Spinal cord (tissue), 10 donors: Measurements from ENCODE around the gene HTRA1. TPM values are rescaled to one million over a fixed set of nuclear protein-coding genes. Genes with fewer than 3 reads are reported as not detected.

Experiments used
- DNase-seq, 6 donors: peaks; one replicate each; pipeline versions ENCODE4 v3.0.0 to v3.0.0-alpha.2; 2013 to 2015; ENCODE audit warnings: low spot score in 6 of 6, low read depth in 4 of 6
- H3K27ac ChIP-seq: one replicate; pipeline ENCODE4 v1.5.1; 2013; ENCODE audit warnings: low read depth, low read length, control low read depth
- H3K27me3 ChIP-seq: one replicate; pipeline ENCODE4 v1.6.1; 2013; ENCODE audit warnings: low read length; ENCODE audit not compliant: control insufficient read depth, insufficient read depth
- H3K36me3 ChIP-seq: one replicate; pipeline ENCODE4 v1.6.1; 2013; ENCODE audit warnings: low read length; ENCODE audit not compliant: control insufficient read depth, insufficient read depth
- H3K4me1 ChIP-seq: one replicate; pipeline ENCODE4 v1.6.1; 2013; ENCODE audit warnings: low read length; ENCODE audit not compliant: control insufficient read depth, insufficient read depth
- H3K4me3 ChIP-seq: one replicate; pipeline ENCODE4 v1.5.1; 2013; ENCODE audit warnings: low read depth, low read length, control low read depth
- H3K9me3 ChIP-seq: one replicate; pipeline ENCODE4 v1.6.1; 2013; ENCODE audit warnings: low read length; ENCODE audit not compliant: control insufficient read depth, insufficient read depth
- WGBS: methylation state at CpG from one replicate; pipeline ENCODE4 v1.1.5; 2013; ENCODE audit warnings: missing lambda C conversion rate; ENCODE audit not compliant: insufficient coverage; 5-methylcytosine and 5-hydroxymethylcytosine counted together
- polyA plus RNA-seq, 2 donors: library from polyadenylated mRNA; unstranded; fragments of 120-200 nt; gene quantifications; one replicate each; pipeline ENCODE4 v1.2.1, GENCODE V29; 2013; ENCODE audit not compliant: insufficient read length in 2 of 2
- total RNA-seq, 2 donors: library from RNA; depleted of rRNA in 1 of 2; stranded (reverse); fragments of 120-200 nt in 1 of 2; fragments of >200 nt in 1 of 2; gene quantifications; one replicate each; pipeline versions ENCODE4 v1.2.3 to v1.2.4, GENCODE V29; 2013 to 2014
- donor health status: healthy.

Gene HTRA1
- total and polyA plus RNA-seq, 4 donors: 150 to 243 (median 170) TPM

DNA sequence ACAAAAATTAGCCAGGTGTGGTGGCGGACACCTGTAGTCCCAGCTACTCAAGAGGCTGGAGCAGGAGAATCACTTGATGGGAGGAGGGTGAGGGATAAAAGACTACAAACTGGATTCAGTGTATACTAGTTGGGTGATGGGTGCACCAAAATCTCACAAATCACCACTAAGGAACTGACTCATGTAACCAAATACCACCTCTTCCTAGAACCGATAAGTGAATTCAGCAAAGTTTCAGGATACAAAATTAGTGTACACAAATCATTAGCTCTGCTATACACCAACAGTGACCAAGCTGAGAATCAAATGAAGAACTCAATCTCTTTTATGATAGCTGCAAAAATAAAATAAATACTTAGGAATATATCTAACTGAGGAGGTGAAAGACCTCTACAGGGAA, 76.2 kb downstream of the HTRA1 start:
- Histone ChIP-seq H3K4me1 (no peaks in the 10 kb centered on the region), H3K4me3 (no peak overlapping the region), H3K27ac (no peak overlapping the region), H3K9me3 (no peaks in the 10 kb centered on the region), H3K36me3 (no peaks in the 10 kb centered on the region), H3K27me3 (no peaks in the 10 kb centered on the region)
- WGBS: no CpG with 5 or more reads among the region's 2 CpGs
- DNase-seq: no peak

DNA sequence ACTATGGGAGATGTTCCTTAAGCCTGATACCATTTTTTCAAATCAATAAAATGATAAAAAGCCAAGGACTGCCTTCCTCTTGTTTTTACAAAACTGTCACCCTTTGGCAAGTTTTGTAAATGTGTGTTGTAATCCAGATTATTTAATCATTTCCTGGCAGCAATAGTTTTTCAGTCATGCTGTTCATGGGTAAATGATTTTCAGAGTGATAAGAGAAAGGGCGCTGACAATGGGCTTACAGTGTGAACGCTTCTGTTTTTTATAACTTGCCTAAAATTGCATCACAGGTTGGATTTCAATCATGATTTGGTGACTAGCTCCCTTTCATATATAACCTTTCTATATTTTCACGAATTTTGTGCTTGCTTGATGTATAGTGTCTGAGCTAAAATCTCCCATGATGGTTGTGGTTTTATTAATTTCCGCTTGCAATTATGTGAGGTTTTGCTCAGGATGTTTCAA, 80.2 kb downstream of the HTRA1 start:
- Histone ChIP-seq H3K36me3 (no peaks in the 10 kb centered on the region), H3K4me3 (no peak overlapping the region), H3K27ac (no peak overlapping the region), H3K27me3 (no peaks in the 10 kb centered on the region), H3K4me1 (no peaks in the 10 kb centered on the region), H3K9me3 (no peaks in the 10 kb centered on the region)
- no CpG with 5 or more reads among the region's 4 CpGs for WGBS
- peak in 1 of 6 donors; percentile 20 for DNase-seq

DNA sequence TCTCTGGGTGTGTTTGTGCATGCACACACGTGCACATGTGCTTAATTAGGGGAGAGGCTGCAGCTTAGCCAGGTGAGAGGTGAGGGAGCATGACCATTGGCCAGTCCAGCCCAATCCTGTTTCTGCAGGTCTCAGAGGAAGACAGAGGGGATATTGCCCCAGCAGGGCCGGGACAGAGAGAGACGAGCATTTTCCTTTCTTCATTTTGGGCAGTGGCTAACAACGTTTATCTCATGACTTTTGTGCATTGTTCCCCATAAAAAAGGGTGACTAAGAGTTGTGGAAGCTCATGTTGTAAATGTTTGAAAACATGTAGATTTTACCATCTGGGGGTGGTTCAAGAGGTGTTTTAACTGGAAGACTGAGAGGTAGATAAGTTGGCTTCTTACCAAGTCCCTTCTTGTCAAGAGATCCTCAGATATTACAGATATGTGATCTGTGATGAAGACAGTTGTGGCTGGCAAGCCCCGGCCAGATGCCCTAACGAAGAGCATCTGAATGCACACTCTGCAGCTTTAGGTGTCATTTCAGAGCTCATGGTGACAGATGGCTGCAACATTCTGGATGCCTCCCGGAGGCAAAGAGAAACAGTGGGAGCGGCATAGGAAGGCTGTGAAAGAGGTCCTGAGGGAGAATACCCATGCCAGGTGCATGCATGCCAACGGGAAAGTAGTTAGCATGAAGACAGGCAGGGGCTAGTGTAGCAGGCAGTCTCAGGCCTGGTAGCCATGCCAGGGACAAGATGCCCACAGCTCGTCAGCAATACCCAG, 82.5 kb downstream of the HTRA1 start:
- no peaks in the 10 kb centered on the region for H3K36me3 ChIP-seq
- peak in 3 of 6 donors; percentile 7 to 86 (median 73) for DNase-seq
- H3K27me3 ChIP-seq: no peaks in the 10 kb centered on the region
- WGBS: 80% methylated on average over 10 of the region's 10 CpGs
- H3K4me1 ChIP-seq: no peaks in the 10 kb centered on the region
- no peak overlapping the region for H3K27ac ChIP-seq
- no peak overlapping the region for H3K4me3 ChIP-seq
- no peaks in the 10 kb centered on the region for H3K9me3 ChIP-seq

DNA sequence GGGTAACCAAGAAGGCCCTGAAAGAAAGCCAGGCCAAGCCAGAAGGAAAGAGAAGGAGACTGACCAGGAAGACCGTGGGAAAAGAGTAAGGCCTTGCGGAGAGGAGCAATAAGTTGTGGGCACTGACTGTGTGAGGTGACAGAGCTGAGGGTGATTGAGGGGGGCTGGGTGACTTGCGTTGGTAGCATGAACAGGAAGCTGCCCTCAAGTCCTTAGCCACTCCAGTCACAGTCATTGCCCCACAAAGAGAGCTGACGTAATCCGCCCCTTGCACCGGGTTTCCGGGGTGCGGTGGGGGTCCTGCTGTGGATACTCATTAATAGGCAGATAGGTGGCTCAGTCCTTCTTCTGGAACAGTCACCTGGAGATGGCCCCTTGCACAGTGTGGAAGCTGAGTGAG, 83.1 kb downstream of the HTRA1 start:
- no peaks in the 10 kb centered on the region for H3K4me1 ChIP-seq
- 88% methylated on average over 2 of the region's 8 CpGs for WGBS
- H3K36me3 ChIP-seq: no peaks in the 10 kb centered on the region
- H3K27me3 ChIP-seq: no peaks in the 10 kb centered on the region
- no peak for DNase-seq
- H3K9me3 ChIP-seq: no peaks in the 10 kb centered on the region
- no peak overlapping the region for H3K4me3 ChIP-seq
- no peak overlapping the region for H3K27ac ChIP-seq

DNA sequence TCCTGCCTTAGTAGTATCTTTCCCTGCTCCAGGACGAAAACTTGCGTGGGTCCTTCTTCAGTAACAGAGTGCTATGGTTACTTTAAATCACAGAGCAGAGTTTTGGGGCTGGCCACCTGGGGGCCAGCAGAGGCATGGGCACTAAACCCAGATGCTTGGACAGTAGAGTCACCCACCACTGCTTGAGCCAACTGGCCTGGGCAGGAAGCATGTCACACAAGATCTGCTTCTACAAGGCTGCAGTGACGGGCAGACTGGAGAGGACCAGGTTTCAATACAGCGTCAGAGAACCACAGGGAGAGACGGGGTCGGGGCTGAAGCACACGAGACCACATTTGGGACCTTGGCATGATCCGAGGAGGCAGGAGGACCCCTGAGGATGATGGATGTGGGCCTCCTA, 84.9 kb downstream of the HTRA1 start:
- H3K27ac ChIP-seq: no peak overlapping the region
- no peaks in the 10 kb centered on the region for H3K36me3 ChIP-seq
- H3K4me3 ChIP-seq: no peak overlapping the region
- WGBS: 81% methylated on average over 7 of the region's 8 CpGs
- DNase-seq: no peak
- no peaks in the 10 kb centered on the region for H3K27me3 ChIP-seq
- peaks cover 4% of the 10 kb centered on the region for H3K4me1 ChIP-seq
- no peaks in the 10 kb centered on the region for H3K9me3 ChIP-seq

DNA sequence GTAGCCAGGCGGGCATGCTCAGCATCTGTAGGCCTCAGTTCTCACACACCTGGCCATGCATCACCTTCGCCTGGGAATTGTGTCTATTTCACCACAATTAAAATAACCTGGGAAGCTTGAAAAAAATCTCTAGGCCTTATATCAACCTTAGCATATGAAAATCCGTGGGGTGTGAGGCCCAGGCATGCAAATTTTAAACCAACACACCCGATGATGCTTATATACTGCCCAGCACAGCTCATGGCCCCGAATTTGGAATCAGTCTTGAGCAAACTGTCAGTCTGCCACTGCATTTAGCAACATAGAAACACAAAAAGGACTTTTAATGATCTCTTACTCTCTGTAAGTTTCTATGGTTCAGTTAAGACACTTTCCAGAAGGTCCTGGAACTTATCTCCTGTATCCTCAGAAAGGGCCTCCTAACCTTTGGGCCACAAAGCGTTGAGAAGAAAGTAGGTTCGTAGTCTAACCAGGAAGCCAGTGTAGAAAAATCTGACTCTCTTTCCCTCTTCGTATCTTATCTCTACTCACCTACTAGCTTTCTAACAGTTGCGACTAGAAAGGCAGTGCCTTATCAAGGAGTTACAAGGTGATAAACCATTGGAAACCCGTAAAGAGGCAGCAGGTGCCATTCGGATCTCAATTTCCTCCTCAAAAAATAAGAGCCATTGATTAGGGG, 87.2 kb downstream of the HTRA1 start:
- WGBS: 96% methylated on average over 7 of the region's 11 CpGs
- H3K27me3 ChIP-seq: no peaks in the 10 kb centered on the region
- no peak overlapping the region for H3K27ac ChIP-seq
- no peak for DNase-seq
- no peaks in the 10 kb centered on the region for H3K36me3 ChIP-seq
- peaks cover 4% of the 10 kb centered on the region for H3K4me1 ChIP-seq
- H3K4me3 ChIP-seq: no peak overlapping the region
- H3K9me3 ChIP-seq: no peaks in the 10 kb centered on the region

DNA sequence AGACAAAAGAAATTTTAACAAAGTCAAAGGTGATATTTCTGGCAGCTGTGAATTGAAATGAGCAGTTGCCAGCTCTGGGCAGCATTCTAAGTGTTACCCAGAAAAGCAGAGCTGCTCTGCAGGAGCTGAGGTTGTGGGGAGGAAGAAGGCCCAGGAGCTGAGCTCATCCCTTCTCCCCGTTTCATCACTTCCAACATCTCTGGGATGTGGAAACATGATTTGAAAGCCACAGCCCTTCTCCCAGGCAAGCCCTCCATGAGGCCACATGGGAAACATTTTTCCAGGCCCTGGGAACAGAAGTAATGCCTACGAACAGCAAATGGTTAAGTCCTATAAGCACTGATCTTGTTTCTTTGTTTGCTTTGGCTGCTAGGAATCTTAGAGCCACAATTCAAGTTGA, 88.3 kb downstream of the HTRA1 start:
- no peak overlapping the region for H3K4me3 ChIP-seq
- 90% methylated on average over 1 of the region's 2 CpGs for WGBS

DNA sequence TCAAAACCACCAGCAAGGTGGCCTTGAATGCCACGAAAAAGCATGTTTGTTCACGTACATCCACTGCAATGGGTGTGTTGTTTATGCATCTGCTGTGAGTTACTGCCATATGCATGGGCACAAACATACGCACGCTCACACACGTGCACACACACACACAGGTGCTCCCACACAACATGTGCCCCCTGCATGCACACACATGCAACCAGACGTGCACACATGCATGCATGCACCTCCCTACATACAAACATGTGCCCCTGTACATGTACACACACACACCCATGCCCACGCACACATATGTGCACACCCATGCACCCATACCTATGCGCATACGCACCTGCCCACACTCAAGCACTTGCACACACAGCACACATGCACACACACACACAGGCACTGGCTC, 89.1 kb downstream of the HTRA1 start:
- no peak for DNase-seq
- WGBS: 94% methylated on average over 6 of the region's 9 CpGs
- no peaks in the 10 kb centered on the region for H3K9me3 ChIP-seq
- H3K27ac ChIP-seq: no peak overlapping the region
- H3K4me1 ChIP-seq: peaks cover 4% of the 10 kb centered on the region
- H3K36me3 ChIP-seq: no peaks in the 10 kb centered on the region
- H3K4me3 ChIP-seq: no peak overlapping the region
- H3K27me3 ChIP-seq: no peaks in the 10 kb centered on the region

More for the DNA sequence above, 88.3 kb downstream of the HTRA1 start:
- Histone ChIP-seq H3K27ac (no peak overlapping the region), H3K4me1 (peaks cover 4% of the 10 kb centered on the region), H3K9me3 (no peaks in the 10 kb centered on the region), H3K36me3 (no peaks in the 10 kb centered on the region), H3K27me3 (no peaks in the 10 kb centered on the region)
- DNase-seq: no peak

DNA sequence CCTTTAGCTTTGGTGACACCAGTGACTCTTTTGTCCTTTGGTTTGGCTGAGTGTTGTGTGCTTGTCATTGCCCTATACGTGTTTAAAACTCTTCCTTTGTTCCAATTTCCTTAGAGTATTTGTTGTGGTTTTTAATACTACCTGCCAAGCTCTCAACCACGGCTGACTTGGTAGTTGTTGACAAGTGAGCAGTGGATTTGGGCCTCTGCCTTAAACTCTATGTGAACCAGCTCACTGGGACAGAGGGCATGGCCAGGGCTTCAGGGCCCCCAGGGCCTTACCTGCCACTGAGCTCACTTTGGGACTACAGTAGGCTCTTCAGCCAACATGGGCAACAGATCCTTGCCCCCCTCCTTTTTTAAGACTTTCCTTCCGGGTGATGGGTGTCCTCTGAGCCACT, 89.6 kb downstream of the HTRA1 start:
- WGBS: 67% methylated on average over 1 of the region's 3 CpGs
- no peaks in the 10 kb centered on the region for H3K36me3 ChIP-seq
- H3K27me3 ChIP-seq: no peaks in the 10 kb centered on the region
- H3K4me3 ChIP-seq: no peak overlapping the region
- no peaks in the 10 kb centered on the region for H3K9me3 ChIP-seq
- DNase-seq: no peak
- H3K4me1 ChIP-seq: peaks cover 4% of the 10 kb centered on the region
- H3K27ac ChIP-seq: no peak overlapping the region

DNA sequence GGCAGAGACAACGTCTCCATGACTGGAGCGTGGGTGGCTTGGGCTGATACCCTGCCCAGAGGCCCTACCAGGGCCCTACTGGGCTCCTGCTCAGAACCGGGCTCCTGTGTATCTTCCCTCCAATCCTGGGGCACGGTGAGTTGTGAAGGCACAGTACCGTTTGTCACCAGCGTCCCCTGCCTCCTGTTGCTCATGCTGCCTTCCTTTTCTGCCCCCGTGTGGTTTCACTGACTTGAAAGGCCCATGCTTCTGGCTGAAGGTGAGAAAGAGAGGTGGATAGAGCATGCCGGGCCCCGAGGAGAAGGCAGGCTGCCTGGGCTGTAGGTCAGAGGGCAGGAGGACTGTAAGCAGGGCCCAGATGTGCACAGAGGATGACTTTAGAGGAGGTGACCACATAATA, 90.1 kb downstream of the HTRA1 start:
- Histone ChIP-seq H3K27ac (no peak overlapping the region), H3K27me3 (no peaks in the 10 kb centered on the region), H3K36me3 (no peaks in the 10 kb centered on the region), H3K4me1 (peaks cover 4% of the 10 kb centered on the region), H3K4me3 (no peak overlapping the region), H3K9me3 (no peaks in the 10 kb centered on the region)
- DNase-seq: no peak
- WGBS: 70% methylated on average over 6 of the region's 9 CpGs
